Endothelial cell of umbilical vein (primary cell): ENCODE results near the gene MSANTD2. TPM values are rescaled to one million over a fixed set of nuclear protein-coding genes. Genes with fewer than 3 reads are reported as not detected.

Source experiments
- BruUV-seq: library from RNA; stranded (reverse); fragments of 400-500 nt; replicated peaks from 2 replicates; lab custom pipeline; 2021; lab: Mats Ljungman, UMichigan
- CTCF ChIA-PET: fragments of 300-600, 350-600 bp; sonication (Branson Sonifier 250); formaldehyde crosslinking; loops from one replicate; lab custom pipeline; 2021; ENCODE audit warnings: antibody characterized with exemption, inconsistent platforms; lab: Charles Lee
- POLR2A ChIA-PET: fragments of 300-600, 350-600 bp; sonication (Branson Sonifier 250); formaldehyde crosslinking; loops from one replicate; lab custom pipeline; 2021; ENCODE audit warnings: antibody characterized with exemption, inconsistent platforms; lab: Charles Lee
- DNase-seq: peaks from one replicate; pipeline ENCODE4 v3.0.0-alpha.2; 2011; ENCODE audit warnings: low read depth, low spot score
- FAIRE-seq: peaks from 2 replicates; lab custom pipeline; 2011; peaks lifted over from hg19 to GRCh38; lab: Jason Lieb, UNC
- H2AFZ ChIP-seq: 2 replicates; pipeline ENCODE4 v1.6.0; 2012; ENCODE audit warnings: low read depth, low read length, control low read depth, inconsistent platforms
- H3K27ac ChIP-seq: 2 replicates; pipeline ENCODE4 v1.5.1; 2011; ENCODE audit warnings: low read depth, mild to moderate bottlenecking, control low read depth, low read length, moderate library complexity; ENCODE audit not compliant: insufficient read depth
- H3K27me3 ChIP-seq, 2 experiments: 2 replicates each; pipeline versions ENCODE4 v1.6.0 to v1.6.1; 2011; ENCODE audit warnings: low read length in 2 of 2, mixed read lengths in 1 of 2; ENCODE audit not compliant: control insufficient read depth in 2 of 2, insufficient read depth in 2 of 2
- H3K36me3 ChIP-seq, 2 experiments: 2 replicates in 1 of 2; 3 replicates in 1 of 2; pipeline ENCODE4 v1.5.1; 2011; ENCODE audit warnings: low read length in 2 of 2, mild to moderate bottlenecking in 1 of 2, moderate library complexity in 1 of 2; ENCODE audit not compliant: control insufficient read depth in 2 of 2, insufficient read depth in 2 of 2; ENCODE audit errors: extremely low read depth in 1 of 2
- H3K4me1 ChIP-seq: 3 replicates; pipeline ENCODE4 v1.5.1; 2011; ENCODE audit warnings: mild to moderate bottlenecking, low read length; ENCODE audit not compliant: control insufficient read depth, insufficient read depth; ENCODE audit errors: extremely low read depth
- H3K4me2 ChIP-seq: 2 replicates; pipeline ENCODE4 v1.6.1; 2011; ENCODE audit warnings: low read length, control low read depth, mixed read lengths; ENCODE audit not compliant: insufficient read depth
- H3K4me3 ChIP-seq, 3 experiments: fragments of 200-600 bp in 1 of 3; sonication (generic), shearing (Covaris generic) in 1 of 3; replicated peaks in 1 of 3; 2 replicates each; pipeline ENCODE4 v1.5.1; 2011 to 2016; ENCODE audit warnings: control low read depth in 3 of 3, low read length in 3 of 3, mild to moderate bottlenecking in 2 of 3, inconsistent platforms in 1 of 3, low read depth in 1 of 3, moderate library complexity in 1 of 3; ENCODE audit not compliant: insufficient read depth in 1 of 3
- H3K79me2 ChIP-seq: 2 replicates; pipeline ENCODE4 v1.6.0; 2012; ENCODE audit warnings: low read length, inconsistent platforms; ENCODE audit not compliant: control insufficient read depth, insufficient read depth
- H3K9ac ChIP-seq: replicated peaks from 2 replicates; pipeline ENCODE3; 2011; ENCODE audit warnings: low read length, control low read depth; ENCODE audit not compliant: insufficient read depth; ENCODE audit errors: extremely low read depth
- H3K9me1 ChIP-seq: replicated peaks from 3 replicates; pipeline ENCODE4 v1.6.0; 2011; ENCODE audit warnings: mild to moderate bottlenecking, low read length; ENCODE audit not compliant: control insufficient read depth, insufficient read depth; ENCODE audit errors: extremely low read depth
- H3K9me3 ChIP-seq: replicated peaks from 2 replicates; pipeline ENCODE4 v1.5.1; 2012; ENCODE audit warnings: low read length, inconsistent platforms; ENCODE audit not compliant: control insufficient read depth, insufficient read depth
- H4K20me1 ChIP-seq: replicated peaks from 2 replicates; pipeline ENCODE3; 2011; ENCODE audit warnings: mild to moderate bottlenecking, low read length; ENCODE audit not compliant: control insufficient read depth, insufficient read depth; ENCODE audit errors: extremely low read depth
- EZH2 ChIP-seq: IDR thresholded peaks from 2 replicates; pipeline ENCODE4 v1.6.1; 2012; ENCODE audit warnings: borderline replicate concordance, low read depth, mild to moderate bottlenecking, moderate library complexity, low read length, inconsistent platforms; ENCODE audit not compliant: severe bottlenecking
- FOS ChIP-seq: IDR thresholded peaks from 2 replicates; pipeline ENCODE4 v1.6.1; 2011; ENCODE audit warnings: mild to moderate bottlenecking, low read length, moderate library complexity, borderline replicate concordance; ENCODE audit not compliant: insufficient read depth
- JUN ChIP-seq: IDR thresholded peaks from 2 replicates; pipeline ENCODE4 v1.6.1; 2011; ENCODE audit warnings: borderline replicate concordance, low read depth; ENCODE audit not compliant: insufficient read length, insufficient read depth
- MYC ChIP-seq: IDR thresholded peaks from one replicate; pipeline ENCODE4 v1.6.1; 2011; ENCODE audit warnings: mild to moderate bottlenecking, low read depth, low read length
- POLR2A ChIP-seq: IDR thresholded peaks from 2 replicates; pipeline ENCODE4 v1.6.1; 2012; ENCODE audit warnings: low read depth, mild to moderate bottlenecking, control low read depth, low read length
- POLR2AphosphoS5 ChIP-seq: IDR thresholded peaks from 2 replicates; pipeline ENCODE4 v1.6.1; 2012; ENCODE audit warnings: low read depth, mild to moderate bottlenecking, control low read depth, low read length, moderate library complexity; ENCODE audit not compliant: insufficient read depth
- dilution Hi-C: fragments of 300-500 bp; cut with MboI; formaldehyde crosslinking; loops from one replicate; pipeline ENCODE4 v1.15.0; 2019; ENCODE audit warnings: low sequenced_read_pairs; ENCODE audit not compliant: extremely low pct_ligation_motif_present
- intact Hi-C: fragments of 100-400 bp; cut with micrococcal nuclease; formaldehyde crosslinking; loops from one replicate; pipeline ENCODE4 v1.10.0; 2022
- polyA plus RNA-seq, 4 experiments: library from polyadenylated mRNA; depleted of rRNA in 3 of 4; stranded (reverse) in 3 of 4; unstranded in 1 of 4; fragments of >200 nt; gene quantifications; 2 replicates each; pipeline versions ENCODE4 v1.2.1 to v1.2.3, GENCODE V29; 2011 to 2012; ENCODE audit warnings: missing spikeins in 1 of 4
- total RNA-seq: library from RNA; stranded (reverse); gene quantifications from 2 replicates; pipeline ENCODE4 v1.2.3, GENCODE V29; 2021
- TF ChIP-seq, protein P1 (sequence below), 2 donors: IDR thresholded peaks; 1 replicate in 1 of 2; 2 replicates in 1 of 2; pipeline ENCODE4 v1.5.1; 2011; ENCODE audit warnings: low read length in 2 of 2, mild to moderate bottlenecking in 2 of 2, moderate library complexity in 2 of 2, control low read depth in 1 of 2, inconsistent platforms in 1 of 2, low read depth in 1 of 2; ENCODE audit not compliant: insufficient read depth in 1 of 2; ENCODE audit errors: extremely low read depth in 1 of 2
- TF ChIP-seq, protein P2 (sequence below): IDR thresholded peaks from 2 replicates; pipeline ENCODE4 v1.6.1; 2011; ENCODE audit not compliant: insufficient read depth, insufficient read length

The MSANTD2 gene
- total and polyA plus RNA-seq, 2 donors (not counting 3 experiments of a cell fraction or from before 2014, with no cell fraction given), result 5.5 to 23.2 TPM

DNA sequence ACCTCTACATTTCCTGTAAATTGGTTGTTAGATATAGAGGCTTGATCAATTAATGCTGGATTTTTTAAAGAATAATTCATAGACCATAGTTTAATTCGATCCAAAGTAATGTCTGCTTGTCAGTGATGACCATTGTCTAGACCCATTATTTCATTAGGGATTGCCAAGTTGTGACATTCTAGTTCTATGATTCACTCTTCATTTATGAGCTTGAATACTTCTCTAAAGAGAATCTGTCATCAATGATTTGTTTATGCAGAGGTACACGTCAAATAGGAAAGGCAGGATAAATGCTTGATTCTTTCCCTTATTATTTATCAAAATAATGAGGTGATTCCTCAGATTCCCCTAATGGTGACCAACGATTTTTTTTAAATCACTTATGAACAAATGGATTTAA lies 41.0 kb upstream of the MSANTD2 start:
- Histone ChIP-seq H3K79me2 (no peaks in the 10 kb centered on the region), H4K20me1 (no peaks in the 10 kb centered on the region), H3K4me2 (no peak overlapping the region), H3K9me1 (no peaks in the 10 kb centered on the region), H3K9me3 (no peaks in the 10 kb centered on the region), H3K4me3 (no peak overlapping the region), H3K27ac (no peak overlapping the region), H3K36me3 (no peaks in the 10 kb centered on the region), H2AFZ (no peak overlapping the region), H3K4me1 (peaks cover 7% of the 10 kb centered on the region), H3K9ac (no peak overlapping the region), H3K27me3 (peaks cover 72 to 85% of the 10 kb centered on the region in 2 experiments)
- ChIA-PET CTCF (interaction anchor here (1.6 to 5.1 kb wide), 3 partner anchors 25 to 172 kb away, joined by 4 to 26 read pairs (median 8); no protein-coding TSS in a partner anchor), POLR2A (no interaction called here)
- TF ChIP-seq EZH2 (no peak), POLR2A (no peak), FOS (no peak), MYC (no peak), POLR2AphosphoS5 (no peak), JUN (no peak)
- TF ChIP-seq, protein P1, sequence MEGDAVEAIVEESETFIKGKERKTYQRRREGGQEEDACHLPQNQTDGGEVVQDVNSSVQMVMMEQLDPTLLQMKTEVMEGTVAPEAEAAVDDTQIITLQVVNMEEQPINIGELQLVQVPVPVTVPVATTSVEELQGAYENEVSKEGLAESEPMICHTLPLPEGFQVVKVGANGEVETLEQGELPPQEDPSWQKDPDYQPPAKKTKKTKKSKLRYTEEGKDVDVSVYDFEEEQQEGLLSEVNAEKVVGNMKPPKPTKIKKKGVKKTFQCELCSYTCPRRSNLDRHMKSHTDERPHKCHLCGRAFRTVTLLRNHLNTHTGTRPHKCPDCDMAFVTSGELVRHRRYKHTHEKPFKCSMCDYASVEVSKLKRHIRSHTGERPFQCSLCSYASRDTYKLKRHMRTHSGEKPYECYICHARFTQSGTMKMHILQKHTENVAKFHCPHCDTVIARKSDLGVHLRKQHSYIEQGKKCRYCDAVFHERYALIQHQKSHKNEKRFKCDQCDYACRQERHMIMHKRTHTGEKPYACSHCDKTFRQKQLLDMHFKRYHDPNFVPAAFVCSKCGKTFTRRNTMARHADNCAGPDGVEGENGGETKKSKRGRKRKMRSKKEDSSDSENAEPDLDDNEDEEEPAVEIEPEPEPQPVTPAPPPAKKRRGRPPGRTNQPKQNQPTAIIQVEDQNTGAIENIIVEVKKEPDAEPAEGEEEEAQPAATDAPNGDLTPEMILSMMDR (IDR thresholded peaks at IDR 0.05; ENCODE audit: extremely low read depth in 1 of 2, insufficient read depth in 1 of 2, low read depth in 1 of 2, low read length in 2 of 2), result no peak
- TF ChIP-seq, protein P2, sequence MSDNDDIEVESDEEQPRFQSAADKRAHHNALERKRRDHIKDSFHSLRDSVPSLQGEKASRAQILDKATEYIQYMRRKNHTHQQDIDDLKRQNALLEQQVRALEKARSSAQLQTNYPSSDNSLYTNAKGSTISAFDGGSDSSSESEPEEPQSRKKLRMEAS, result no peak
- intact Hi-C loops (loop anchor here (2.0 kb wide), 1 partner anchor 58 kb away; no protein-coding TSS in a partner anchor), dilution Hi-C loops (no loop called here)
- no peak for DNase-seq
- FAIRE-seq, result no peak
- BruUV-seq, result no TSS peak
